Sigmoid colon (tissue), 4 donors: Measurements from ENCODE around the gene ATXN1.

Experiments
- CTCF ChIP-seq, 4 experiments: fragments of 450-650 bp in 3 of 4; fragments of 200-600 bp in 1 of 4; IDR thresholded peaks; one replicate each; pipeline ENCODE4 v1.5.1; 2016 to 2019; ENCODE audit warnings: antibody characterized with exemption in 4 of 4, mild to moderate bottlenecking in 3 of 4, moderate library complexity in 2 of 4
- EP300 ChIP-seq, 4 donors: sonication (generic); formaldehyde crosslinking; IDR thresholded peaks; one replicate each; pipeline ENCODE4 v1.6.1; 2017; ENCODE audit warnings: antibody characterized with exemption in 4 of 4
- POLR2A ChIP-seq, 2 donors: fragments of 450-650 bp; IDR thresholded peaks; one replicate each; pipeline ENCODE4 v1.6.1; 2016; ENCODE audit warnings: antibody characterized with exemption in 2 of 2, mild to moderate bottlenecking in 2 of 2, moderate library complexity in 2 of 2

GRCh38 chr6:16296061-16296670, 465.1 kb downstream of the ATXN1 start:
- TF ChIP-seq POLR2A (IDR thresholded peaks at IDR 0.05) (no peak), CTCF (IDR thresholded peaks at IDR 0.05) (no peak), EP300 (IDR thresholded peaks at IDR 0.05) (no peak)
